Liver (tissue), 9 donors: ENCODE measurements around the gene CCER1. TPM values are rescaled to one million over a fixed set of nuclear protein-coding genes. Genes with fewer than 3 reads are reported as not detected.

Experiments used
- DNase-seq: peaks from one replicate; pipeline ENCODE4 v3.0.0-alpha.2; 2017; ENCODE audit warnings: low spot score
- H3K27ac ChIP-seq, 2 donors: one replicate each; pipeline ENCODE4 v1.7.0; 2013; ENCODE audit warnings: inconsistent platforms in 2 of 2, low read length in 2 of 2, control low read depth in 1 of 2, low read depth in 1 of 2, mild to moderate bottlenecking in 1 of 2
- H3K27me3 ChIP-seq, 4 donors: one replicate each; pipeline versions ENCODE4 v1.6.1 to v1.7.0; 2013; ENCODE audit warnings: low read length in 3 of 4, inconsistent platforms in 1 of 4, mild to moderate bottlenecking in 1 of 4, moderate library complexity in 1 of 4; ENCODE audit not compliant: control insufficient read depth in 4 of 4, insufficient read depth in 4 of 4
- H3K36me3 ChIP-seq, 4 donors: one replicate each; pipeline versions ENCODE4 v1.6.1 to v1.7.0; 2013; ENCODE audit warnings: low read length in 3 of 4, mild to moderate bottlenecking in 3 of 4, low read depth in 1 of 4, moderate library complexity in 1 of 4; ENCODE audit not compliant: control insufficient read depth in 4 of 4, insufficient read depth in 3 of 4
- H3K4me1 ChIP-seq, 4 donors: one replicate each; pipeline versions ENCODE4 v1.6.1 to v1.7.0; 2013; ENCODE audit warnings: low read length in 3 of 4, mild to moderate bottlenecking in 3 of 4, moderate library complexity in 1 of 4; ENCODE audit not compliant: control insufficient read depth in 4 of 4, insufficient read depth in 4 of 4
- H3K4me3 ChIP-seq, 3 donors: one replicate each; pipeline versions ENCODE4 v1.6.1 to v1.7.0; 2013; ENCODE audit warnings: low read length in 3 of 3, control low read depth in 1 of 3, low read depth in 1 of 3, mild to moderate bottlenecking in 1 of 3
- H3K9ac ChIP-seq, 2 donors: one replicate each; pipeline ENCODE4 v1.7.0; 2013; ENCODE audit warnings: low read length in 2 of 2, mild to moderate bottlenecking in 2 of 2, moderate library complexity in 2 of 2, control low read depth in 1 of 2, low read depth in 1 of 2
- H3K9me3 ChIP-seq, 4 donors: one replicate each; pipeline versions ENCODE4 v1.6.1 to v1.7.0; 2013; ENCODE audit warnings: low read length in 3 of 4; ENCODE audit not compliant: control insufficient read depth in 4 of 4
- EGR1 ChIP-seq, 2 donors: IDR thresholded peaks; 2 replicates each; pipeline ENCODE4 v1.6.1; 2016 to 2018; ENCODE audit warnings: antibody characterized with exemption in 2 of 2, low read depth in 2 of 2
- FOXA1 ChIP-seq: IDR thresholded peaks from 2 replicates; pipeline ENCODE4 v1.6.1; 2016; ENCODE audit warnings: antibody characterized with exemption
- FOXA2 ChIP-seq: IDR thresholded peaks from 2 replicates; pipeline ENCODE4 v1.6.1; 2016; ENCODE audit warnings: antibody characterized with exemption
- GABPA ChIP-seq, 2 donors: IDR thresholded peaks in 1 of 2; conservative IDR thresholded peaks in 1 of 2; 2 replicates each; pipeline ENCODE4 v1.6.1; 2016; ENCODE audit warnings: antibody characterized with exemption in 2 of 2, mild to moderate bottlenecking in 1 of 2, moderate library complexity in 1 of 2
- HNF4A ChIP-seq, 2 donors: conservative IDR thresholded peaks; 2 replicates each; pipeline ENCODE4 v1.6.1; 2016; ENCODE audit warnings: antibody characterized with exemption in 2 of 2, mild to moderate bottlenecking in 2 of 2
- HNF4G ChIP-seq: IDR thresholded peaks from 2 replicates; pipeline ENCODE4 v1.6.1; 2016; ENCODE audit warnings: antibody characterized with exemption
- JUND ChIP-seq, 2 donors: IDR thresholded peaks; 2 replicates each; pipeline ENCODE4 v1.6.1; 2016; ENCODE audit warnings: antibody characterized with exemption in 2 of 2
- MAX ChIP-seq: IDR thresholded peaks from 2 replicates; pipeline ENCODE4 v1.6.1; 2016; ENCODE audit warnings: antibody characterized with exemption
- NR2F2 ChIP-seq: IDR thresholded peaks from 2 replicates; pipeline ENCODE4 v1.6.1; 2016; ENCODE audit warnings: antibody characterized with exemption
- RAD21 ChIP-seq, 2 donors: IDR thresholded peaks; 2 replicates each; pipeline ENCODE4 v1.6.1; 2016; ENCODE audit warnings: antibody characterized with exemption in 2 of 2, mild to moderate bottlenecking in 2 of 2
- REST ChIP-seq: IDR thresholded peaks from 2 replicates; pipeline ENCODE4 v1.6.1; 2016; ENCODE audit warnings: antibody characterized with exemption, mild to moderate bottlenecking
- RXRA ChIP-seq, 2 donors: IDR thresholded peaks; 2 replicates each; pipeline ENCODE4 v1.6.1; 2017 to 2018; ENCODE audit warnings: antibody characterized with exemption in 2 of 2, mild to moderate bottlenecking in 1 of 2
- SP1 ChIP-seq: IDR thresholded peaks from 2 replicates; pipeline ENCODE4 v1.6.1; 2018; ENCODE audit warnings: antibody characterized with exemption, mild to moderate bottlenecking
- TAF1 ChIP-seq: conservative IDR thresholded peaks from 2 replicates; pipeline ENCODE4 v1.6.1; 2016; ENCODE audit warnings: antibody characterized with exemption, mild to moderate bottlenecking
- YY1 ChIP-seq: IDR thresholded peaks from 2 replicates; pipeline ENCODE4 v1.6.1; 2016; ENCODE audit warnings: antibody characterized with exemption, mild to moderate bottlenecking
- WGBS: extraction: QIAGEN DNeasy Blood & Tissue Kit; methylation state at CpG from one replicate; pipeline ENCODE4 v1.1.7; 2013; 5-methylcytosine and 5-hydroxymethylcytosine counted together
- polyA plus RNA-seq, 2 donors: library from polyadenylated mRNA; stranded (reverse) in 1 of 2; unstranded in 1 of 2; fragments of 200-250 nt in 1 of 2; fragments of >200 nt in 1 of 2; fragmentation: Nextera tagmentation in 1 of 2; extraction: Ambion mirVana in 1 of 2; gene quantifications; one replicate each; pipeline versions ENCODE4 v1.2.1 to v1.2.3, GENCODE V29; 2013 to 2015
- total RNA-seq, 2 donors: library from RNA; depleted of rRNA; stranded (reverse); fragments of >200 nt; gene quantifications; one replicate each; pipeline ENCODE4 v1.2.3, GENCODE V29; 2014
- TF ChIP-seq, protein P1 (sequence below): IDR thresholded peaks from 2 replicates; pipeline ENCODE4 v1.6.1; 2016; ENCODE audit warnings: antibody characterized with exemption
- TF ChIP-seq, protein P2 (sequence below): fragments of 150-350 bp; IDR thresholded peaks from 2 replicates; pipeline ENCODE4 v1.5.1; 2017; ENCODE audit warnings: improper control_type of control experiment, low read depth, low read length; ENCODE audit not compliant: missing input control
- donor health status: healthy.
- donor health status: healthy.
- donor health status: healthy.
- donor health status: healthy.
- donor health status: healthy.

Gene CCER1
- total and polyA plus RNA-seq, 4 donors, result not detected

DNA sequence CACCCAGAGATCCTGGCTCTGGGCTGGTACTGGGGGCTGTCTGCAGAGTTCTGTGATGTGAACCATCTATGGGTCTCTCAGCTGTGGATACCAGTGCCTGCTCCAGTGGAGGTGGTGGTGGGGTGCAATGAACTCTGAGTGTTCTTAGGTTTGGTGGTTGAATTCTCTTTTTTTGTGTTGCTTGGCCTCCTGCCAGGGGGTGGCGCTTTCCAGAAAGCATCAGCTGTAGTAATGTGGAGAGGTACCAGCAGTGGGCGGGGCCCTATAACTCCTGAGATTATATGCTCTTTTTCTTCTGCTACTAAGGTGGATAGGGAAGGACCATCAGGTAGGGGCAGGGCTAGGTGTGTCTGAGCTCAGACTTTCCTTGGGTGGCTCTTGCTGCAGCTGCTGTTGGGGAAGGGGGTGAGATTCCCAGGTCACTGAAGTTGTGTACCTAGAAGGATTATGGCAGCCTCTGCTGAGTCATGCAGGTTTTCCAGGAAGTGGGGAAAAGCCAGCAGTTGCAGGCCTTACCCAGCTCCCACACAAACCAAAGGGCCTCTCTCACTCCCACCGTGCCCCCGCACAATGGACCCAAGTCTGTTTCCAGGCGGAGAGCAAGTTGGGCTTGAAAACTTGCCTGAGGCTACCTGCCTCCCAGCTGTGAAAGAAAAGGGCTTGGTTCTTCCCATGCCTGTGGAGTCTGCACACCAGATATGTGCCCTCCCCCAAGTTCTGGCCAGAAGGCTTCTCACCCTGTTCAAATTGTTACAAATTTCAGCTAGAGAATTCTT lies 18.6 kb downstream of the CCER1 start:
- H3K36me3 ChIP-seq, result no peaks in the 10 kb centered on the region
- TF ChIP-seq REST (no peak), GABPA (IDR thresholded peaks at IDR 0.05 in 1 of 2, conservative IDR thresholded peaks at IDR 0.05 in 1 of 2) (no peak), EGR1 (IDR thresholded peaks at IDR 0.05; ENCODE audit: low read depth in 2 of 2) (no peak), RXRA (IDR thresholded peaks at IDR 0.05) (no peak), TAF1 (no peak), FOXA2 (no peak), SP1 (no peak), YY1 (no peak), FOXA1 (no peak), HNF4G (no peak), HNF4A (conservative IDR thresholded peaks at IDR 0.05) (no peak), MAX (no peak), JUND (IDR thresholded peaks at IDR 0.05) (no peak)
- TF ChIP-seq, protein P1, sequence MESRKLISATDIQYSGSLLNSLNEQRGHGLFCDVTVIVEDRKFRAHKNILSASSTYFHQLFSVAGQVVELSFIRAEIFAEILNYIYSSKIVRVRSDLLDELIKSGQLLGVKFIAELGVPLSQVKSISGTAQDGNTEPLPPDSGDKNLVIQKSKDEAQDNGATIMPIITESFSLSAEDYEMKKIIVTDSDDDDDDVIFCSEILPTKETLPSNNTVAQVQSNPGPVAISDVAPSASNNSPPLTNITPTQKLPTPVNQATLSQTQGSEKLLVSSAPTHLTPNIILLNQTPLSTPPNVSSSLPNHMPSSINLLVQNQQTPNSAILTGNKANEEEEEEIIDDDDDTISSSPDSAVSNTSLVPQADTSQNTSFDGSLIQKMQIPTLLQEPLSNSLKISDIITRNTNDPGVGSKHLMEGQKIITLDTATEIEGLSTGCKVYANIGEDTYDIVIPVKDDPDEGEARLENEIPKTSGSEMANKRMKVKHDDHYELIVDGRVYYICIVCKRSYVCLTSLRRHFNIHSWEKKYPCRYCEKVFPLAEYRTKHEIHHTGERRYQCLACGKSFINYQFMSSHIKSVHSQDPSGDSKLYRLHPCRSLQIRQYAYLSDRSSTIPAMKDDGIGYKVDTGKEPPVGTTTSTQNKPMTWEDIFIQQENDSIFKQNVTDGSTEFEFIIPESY, result no peak
- TF ChIP-seq, protein P2, sequence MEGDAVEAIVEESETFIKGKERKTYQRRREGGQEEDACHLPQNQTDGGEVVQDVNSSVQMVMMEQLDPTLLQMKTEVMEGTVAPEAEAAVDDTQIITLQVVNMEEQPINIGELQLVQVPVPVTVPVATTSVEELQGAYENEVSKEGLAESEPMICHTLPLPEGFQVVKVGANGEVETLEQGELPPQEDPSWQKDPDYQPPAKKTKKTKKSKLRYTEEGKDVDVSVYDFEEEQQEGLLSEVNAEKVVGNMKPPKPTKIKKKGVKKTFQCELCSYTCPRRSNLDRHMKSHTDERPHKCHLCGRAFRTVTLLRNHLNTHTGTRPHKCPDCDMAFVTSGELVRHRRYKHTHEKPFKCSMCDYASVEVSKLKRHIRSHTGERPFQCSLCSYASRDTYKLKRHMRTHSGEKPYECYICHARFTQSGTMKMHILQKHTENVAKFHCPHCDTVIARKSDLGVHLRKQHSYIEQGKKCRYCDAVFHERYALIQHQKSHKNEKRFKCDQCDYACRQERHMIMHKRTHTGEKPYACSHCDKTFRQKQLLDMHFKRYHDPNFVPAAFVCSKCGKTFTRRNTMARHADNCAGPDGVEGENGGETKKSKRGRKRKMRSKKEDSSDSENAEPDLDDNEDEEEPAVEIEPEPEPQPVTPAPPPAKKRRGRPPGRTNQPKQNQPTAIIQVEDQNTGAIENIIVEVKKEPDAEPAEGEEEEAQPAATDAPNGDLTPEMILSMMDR, result no peak
- peaks cover 0 to 8% (median 1%) of the 10 kb centered on the region in 4 donors for H3K4me1 ChIP-seq
- no peaks in the 10 kb centered on the region for H3K27me3 ChIP-seq
- H3K27ac ChIP-seq, result no peak overlapping the region
- no peak for DNase-seq
- H3K9me3 ChIP-seq, result no peaks in the 10 kb centered on the region
- no peak overlapping the region for H3K9ac ChIP-seq
- H3K4me3 ChIP-seq, result no peak overlapping the region
- WGBS, result 97% methylated on average over 5 of the region's 5 CpGs

- WGBS, result 26% methylated on average over 5 of the region's 5 CpGs
- no peak overlapping the region for H3K4me3 ChIP-seq
- H3K27ac ChIP-seq, result no peak overlapping the region
- H3K27me3 ChIP-seq, result no peaks in the 10 kb centered on the region
- H3K36me3 ChIP-seq, result no peaks in the 10 kb centered on the region
- DNase-seq, result no peak
- peaks cover 0 to 29% (median 6%) of the 10 kb centered on the region in 4 donors for H3K4me1 ChIP-seq
- H3K9me3 ChIP-seq, result no peaks in the 10 kb centered on the region
- H3K9ac ChIP-seq, result no peak overlapping the region
- no peak for TF ChIP-seq RAD21 (IDR thresholded peaks at IDR 0.05)
- peak; percentile 42 for TF ChIP-seq NR2F2
- TF ChIP-seq, protein P2, result no peak
- TF ChIP-seq YY1, result no peak
- peak; percentile 62 to 66 for TF ChIP-seq RXRA (IDR thresholded peaks at IDR 0.05)
- TF ChIP-seq TAF1, result no peak
- TF ChIP-seq HNF4G, result no peak
- peak in 1 of 2 donors; percentile 40 for TF ChIP-seq JUND (IDR thresholded peaks at IDR 0.05)
- no peak for TF ChIP-seq EGR1 (IDR thresholded peaks at IDR 0.05; ENCODE audit: low read depth in 2 of 2)
- TF ChIP-seq FOXA2, result peak; percentile 63
- TF ChIP-seq GABPA (IDR thresholded peaks at IDR 0.05 in 1 of 2, conservative IDR thresholded peaks at IDR 0.05 in 1 of 2), result no peak
- peak; percentile 47 for TF ChIP-seq SP1
- TF ChIP-seq MAX, result no peak
- peak; percentile 73 to 76 for TF ChIP-seq HNF4A (conservative IDR thresholded peaks at IDR 0.05)
- TF ChIP-seq, protein P1, result no peak
- no peak for TF ChIP-seq FOXA1
Observed at GRCh38 chr12:90925562-90925961, 29.4 kb downstream of the CCER1 start.
